ENCODE data around the gene ATP5PD.

ATP5PD gene

DNA sequence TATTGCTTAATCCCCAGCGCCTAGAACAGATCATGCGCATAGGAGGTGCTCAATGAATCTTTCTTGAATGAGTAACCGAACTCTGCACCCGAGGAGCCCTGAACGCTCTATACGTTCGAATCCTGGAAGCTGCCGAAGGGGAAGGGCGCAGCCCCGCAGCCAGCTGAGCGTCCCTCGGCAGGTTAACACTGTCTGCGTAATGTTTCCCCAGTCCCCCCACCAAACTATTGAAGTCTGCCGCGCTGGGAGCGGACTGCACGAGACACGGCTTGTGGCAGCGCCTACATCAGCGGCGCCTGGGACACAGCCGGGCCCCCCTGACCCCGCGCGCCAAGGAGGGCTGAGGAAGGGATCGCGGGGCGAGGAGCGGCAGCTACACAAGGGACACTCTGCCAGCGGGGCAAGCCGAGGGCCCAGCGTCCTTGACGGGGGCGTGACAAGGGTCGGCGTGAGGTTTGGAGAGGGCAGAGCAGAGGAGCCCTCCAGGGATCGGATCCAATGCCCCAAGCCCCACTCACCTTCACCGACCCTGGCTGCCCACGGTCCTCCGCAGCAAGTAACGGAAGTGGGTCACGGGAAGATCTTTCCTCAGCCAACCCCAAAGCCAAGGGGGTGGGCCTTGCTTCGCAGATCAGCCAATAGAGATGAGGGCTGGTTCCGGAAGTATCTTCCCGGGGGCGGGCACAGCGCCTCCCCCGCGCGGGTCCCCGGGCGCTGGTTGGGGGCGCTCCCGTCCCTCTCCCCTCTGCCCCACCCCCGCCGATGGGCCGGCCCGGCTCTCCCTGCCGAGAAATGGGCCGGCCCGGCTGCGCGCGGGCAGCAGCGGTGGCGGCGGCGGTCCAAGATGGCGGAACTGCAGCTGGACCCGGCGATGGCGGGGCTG is at the start of gene ATP5PD, which contains the start of gene KCTD2:
Gene ATP5PD, minus strand, starts transcription at position 563 of the 883 bp plus-strand sequence. CDS start 4,319 bp downstream, outside the sequence.
Gene KCTD2, plus strand, starts transcription at position 819 of the 883 bp plus-strand sequence. Its CDS starts 26 bp downstream, at position 845.
- peaks cover 12% of the 10 kb centered on the region for H3K4me1 ChIP-seq (ENCODE audit: control insufficient read depth, insufficient read depth, low read length)
- H3K4me3 ChIP-seq (ENCODE audit: low read length in 2 of 2), result peak within 1 kb of the TSS; percentile 92 to 99
- H3K9me3 ChIP-seq (ENCODE audit: control insufficient read depth in 2 of 2, low read length in 2 of 2), result no peaks in the 10 kb centered on the region
- peak within 1 kb of the TSS; percentile 97 for H3K27ac ChIP-seq (ENCODE audit: low read length)
- no peaks in the 10 kb centered on the region for H3K27me3 ChIP-seq (ENCODE audit: control insufficient read depth in 1 of 2, insufficient read depth in 2 of 2, low read length in 2 of 2)
- peak within 1 kb of the TSS; percentile 88 to 97 for H3K9ac ChIP-seq (ENCODE audit: low read length in 2 of 2)
- H3K36me3 ChIP-seq (ENCODE audit: control insufficient read depth in 2 of 2, insufficient read depth in 2 of 2, low read length in 2 of 2), result peaks cover 8 to 13% of the 10 kb centered on the region in 2 donors

DNA sequence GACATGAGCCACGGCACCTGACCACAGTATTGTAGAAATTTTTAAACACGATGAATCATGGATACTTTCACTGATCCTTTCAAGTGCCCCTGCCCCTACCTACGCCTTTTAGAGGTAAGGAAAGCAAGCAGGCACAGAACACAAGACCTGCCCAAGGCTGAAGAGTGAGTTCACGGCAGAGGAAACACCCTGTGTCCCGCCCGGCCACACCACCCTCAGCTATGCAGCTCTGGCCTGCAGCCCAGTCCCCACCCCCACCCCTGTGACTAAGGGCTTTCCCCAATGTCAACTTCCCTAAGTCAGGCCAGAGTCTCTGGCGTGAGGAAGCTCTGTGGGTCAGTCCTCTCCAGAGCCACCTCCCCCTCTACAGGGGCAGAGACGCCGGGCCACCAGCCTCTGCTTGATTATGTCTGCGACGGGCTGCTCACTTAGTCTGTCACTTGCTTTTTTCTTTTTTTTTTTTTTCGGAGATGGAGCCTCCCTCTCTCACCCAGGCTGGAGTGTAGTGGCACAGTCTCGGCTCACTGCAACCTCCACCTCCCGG is 49.4 kb upstream of the ATP5PD start:
- no peak overlapping the region for H3K9ac ChIP-seq (ENCODE audit: low read length in 2 of 2)
- no peaks in the 10 kb centered on the region for H3K36me3 ChIP-seq (ENCODE audit: control insufficient read depth in 2 of 2, insufficient read depth in 2 of 2, low read length in 2 of 2)
- H3K9me3 ChIP-seq (ENCODE audit: control insufficient read depth in 2 of 2, low read length in 2 of 2), result no peaks in the 10 kb centered on the region
- no peak overlapping the region for H3K27ac ChIP-seq (ENCODE audit: low read length)
- no peaks in the 10 kb centered on the region for H3K27me3 ChIP-seq (ENCODE audit: control insufficient read depth in 1 of 2, insufficient read depth in 2 of 2, low read length in 2 of 2)
- peaks cover 2% of the 10 kb centered on the region for H3K4me1 ChIP-seq (ENCODE audit: control insufficient read depth, insufficient read depth, low read length)
- H3K4me3 ChIP-seq (ENCODE audit: low read length in 2 of 2), result no peak overlapping the region

- H3K4me3 ChIP-seq (ENCODE audit: low read length in 2 of 2), result no peak overlapping the region
- no peaks in the 10 kb centered on the region for H3K27me3 ChIP-seq (ENCODE audit: control insufficient read depth in 1 of 2, insufficient read depth in 2 of 2, low read length in 2 of 2)
- H3K27ac ChIP-seq (ENCODE audit: low read length), result no peak overlapping the region
- no peaks in the 10 kb centered on the region for H3K36me3 ChIP-seq (ENCODE audit: control insufficient read depth in 2 of 2, insufficient read depth in 2 of 2, low read length in 2 of 2)
- H3K4me1 ChIP-seq (ENCODE audit: control insufficient read depth, insufficient read depth, low read length), result peaks cover 3% of the 10 kb centered on the region
- H3K9me3 ChIP-seq (ENCODE audit: control insufficient read depth in 2 of 2, low read length in 2 of 2), result no peaks in the 10 kb centered on the region
- H3K9ac ChIP-seq (ENCODE audit: low read length in 2 of 2), result no peak overlapping the region
Observed at GRCh38 chr17:75094871-75095399, 48.2 kb upstream of the ATP5PD start.

DNA sequence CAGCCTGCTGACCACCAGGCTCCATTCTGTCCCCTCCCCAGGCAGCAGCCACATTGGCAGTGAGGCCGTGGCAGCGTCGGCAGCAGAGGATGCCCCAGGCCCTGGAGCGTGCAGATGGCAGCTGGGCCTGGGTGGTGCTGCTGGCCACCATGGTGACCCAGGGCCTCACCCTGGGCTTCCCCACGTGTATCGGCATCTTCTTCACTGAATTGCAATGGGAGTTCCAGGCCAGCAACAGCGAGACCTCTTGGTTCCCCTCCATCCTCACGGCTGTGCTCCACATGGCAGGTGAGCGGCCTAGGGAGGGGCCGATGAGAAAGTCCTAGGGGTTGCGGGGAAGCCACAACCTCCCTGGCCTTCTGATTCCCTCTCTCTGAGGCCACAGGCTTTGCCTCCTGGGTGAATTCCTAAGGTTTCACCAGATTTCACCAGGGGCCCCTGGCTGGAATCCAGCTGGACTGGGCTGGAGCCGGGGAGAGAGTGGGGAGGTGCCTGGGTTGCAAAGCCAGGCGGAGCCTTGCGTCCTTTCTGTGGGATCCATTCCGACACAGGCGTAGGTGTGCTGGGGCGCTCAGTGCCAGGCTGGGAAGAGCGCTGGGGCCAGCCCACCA is 46.9 kb upstream of the ATP5PD start:
- H3K27ac ChIP-seq (ENCODE audit: low read length), result no peak overlapping the region
- peaks cover 0 to 3% of the 10 kb centered on the region in 2 donors for H3K27me3 ChIP-seq (ENCODE audit: control insufficient read depth in 1 of 2, insufficient read depth in 2 of 2, low read length in 2 of 2)
- no peaks in the 10 kb centered on the region for H3K36me3 ChIP-seq (ENCODE audit: control insufficient read depth in 2 of 2, insufficient read depth in 2 of 2, low read length in 2 of 2)
- H3K9me3 ChIP-seq (ENCODE audit: control insufficient read depth in 2 of 2, low read length in 2 of 2), result no peaks in the 10 kb centered on the region
- peaks cover 6% of the 10 kb centered on the region for H3K4me1 ChIP-seq (ENCODE audit: control insufficient read depth, insufficient read depth, low read length)
- no peak overlapping the region for H3K4me3 ChIP-seq (ENCODE audit: low read length in 2 of 2)
- no peak overlapping the region for H3K9ac ChIP-seq (ENCODE audit: low read length in 2 of 2)

GRCh38 chr17:75091855-75092327 is 45.1 kb upstream of the ATP5PD start:
- H3K4me1 ChIP-seq (ENCODE audit: control insufficient read depth, insufficient read depth, low read length), result peaks cover 20% of the 10 kb centered on the region
- H3K9ac ChIP-seq (ENCODE audit: low read length in 2 of 2), result no peak overlapping the region

GRCh38 chr17:75090871-75091854 is 44.4 kb upstream of the ATP5PD start:
- Histone ChIP-seq H3K36me3 (ENCODE audit: control insufficient read depth in 2 of 2, insufficient read depth in 2 of 2, low read length in 2 of 2) (no peaks in the 10 kb centered on the region), H3K9me3 (ENCODE audit: control insufficient read depth in 2 of 2, low read length in 2 of 2) (no peaks in the 10 kb centered on the region), H3K4me1 (ENCODE audit: control insufficient read depth, insufficient read depth, low read length) (peaks cover 20% of the 10 kb centered on the region), H3K9ac (ENCODE audit: low read length in 2 of 2) (peak overlapping the region in 1 of 2 donors; percentile 21), H3K4me3 (ENCODE audit: low read length in 2 of 2) (no peak overlapping the region), H3K27ac (ENCODE audit: low read length) (no peak overlapping the region), H3K27me3 (ENCODE audit: control insufficient read depth in 1 of 2, insufficient read depth in 2 of 2, low read length in 2 of 2) (peaks cover 9 to 10% of the 10 kb centered on the region in 2 donors)

More at GRCh38 chr17:75091855-75092327, 45.1 kb upstream of the ATP5PD start:
- Histone ChIP-seq H3K36me3 (ENCODE audit: control insufficient read depth in 2 of 2, insufficient read depth in 2 of 2, low read length in 2 of 2) (no peaks in the 10 kb centered on the region), H3K9me3 (ENCODE audit: control insufficient read depth in 2 of 2, low read length in 2 of 2) (no peaks in the 10 kb centered on the region), H3K27me3 (ENCODE audit: control insufficient read depth in 1 of 2, insufficient read depth in 2 of 2, low read length in 2 of 2) (peaks cover 8 to 9% of the 10 kb centered on the region in 2 donors), H3K27ac (ENCODE audit: low read length) (no peak overlapping the region), H3K4me3 (ENCODE audit: low read length in 2 of 2) (no peak overlapping the region)

GRCh38 chr17:75088465-75089417 is 42.0 kb upstream of the ATP5PD start:
- no peak overlapping the region for H3K27ac ChIP-seq (ENCODE audit: low read length)
- no peaks in the 10 kb centered on the region for H3K9me3 ChIP-seq (ENCODE audit: control insufficient read depth in 2 of 2, low read length in 2 of 2)
- H3K4me1 ChIP-seq (ENCODE audit: control insufficient read depth, insufficient read depth, low read length), result peaks cover 20% of the 10 kb centered on the region
- peaks cover 9 to 10% of the 10 kb centered on the region in 2 donors for H3K27me3 ChIP-seq (ENCODE audit: control insufficient read depth in 1 of 2, insufficient read depth in 2 of 2, low read length in 2 of 2)
- peak overlapping the region; percentile 25 to 65 for H3K4me3 ChIP-seq (ENCODE audit: low read length in 2 of 2)
- no peaks in the 10 kb centered on the region for H3K36me3 ChIP-seq (ENCODE audit: control insufficient read depth in 2 of 2, insufficient read depth in 2 of 2, low read length in 2 of 2)
- H3K9ac ChIP-seq (ENCODE audit: low read length in 2 of 2), result peak overlapping the region in 1 of 2 donors; percentile 22

DNA sequence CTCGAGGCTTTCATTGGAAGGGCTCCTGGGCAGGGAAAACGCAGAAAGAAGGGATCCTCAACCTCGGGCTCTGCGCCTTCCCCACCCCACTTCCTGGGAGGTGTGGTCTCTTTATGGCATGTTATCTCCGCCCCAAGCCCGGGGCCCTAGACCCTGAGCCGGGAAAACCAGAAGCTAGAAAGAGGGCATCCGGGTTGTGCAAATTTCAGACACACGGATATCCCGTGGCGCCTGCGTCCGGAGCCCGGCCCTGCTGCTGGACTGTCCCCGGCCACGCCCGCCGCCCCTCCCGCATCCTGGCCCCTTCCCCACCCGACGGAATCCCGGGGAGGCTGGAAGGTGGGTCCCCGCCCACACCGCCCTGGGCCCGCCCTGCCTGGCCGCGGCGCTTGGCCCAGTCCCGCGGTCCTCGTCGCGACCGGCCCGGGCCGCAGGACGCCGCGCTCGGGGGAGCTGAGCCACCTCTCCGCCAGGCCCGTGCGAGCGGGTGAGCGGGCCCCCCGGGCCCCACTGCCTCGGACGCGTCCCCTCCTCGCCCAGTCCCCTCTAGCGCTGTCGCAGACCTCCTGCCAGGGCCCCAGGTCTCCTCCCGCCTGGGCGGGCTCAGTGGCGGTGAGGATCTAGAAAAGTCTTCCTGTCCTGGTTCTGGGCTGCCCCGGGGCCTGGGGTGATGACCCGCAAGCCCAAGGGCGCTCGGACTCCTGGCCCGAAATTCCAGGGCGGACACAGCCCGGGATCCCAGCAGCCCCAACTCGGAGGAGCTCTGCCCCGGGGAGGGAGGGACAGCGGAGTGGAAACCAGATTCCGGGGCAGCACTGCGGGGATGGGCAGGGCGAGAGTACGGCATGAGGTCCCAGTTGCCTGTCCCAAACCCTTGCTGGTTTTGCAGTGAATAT is 41.0 kb upstream of the ATP5PD start, which contains the start of gene SLC16A5:
Gene SLC16A5, plus strand, starts transcription at position 397 of the 896 bp plus-strand sequence. CDS start 5,683 bp downstream, outside the sequence.
- Histone ChIP-seq H3K36me3 (ENCODE audit: control insufficient read depth in 2 of 2, insufficient read depth in 2 of 2, low read length in 2 of 2) (no peaks in the 10 kb centered on the region), H3K4me3 (ENCODE audit: low read length in 2 of 2) (peak within 1 kb of the TSS; percentile 25 to 65), H3K27me3 (ENCODE audit: control insufficient read depth in 1 of 2, insufficient read depth in 2 of 2, low read length in 2 of 2) (peaks cover 9 to 10% of the 10 kb centered on the region in 2 donors), H3K4me1 (ENCODE audit: control insufficient read depth, insufficient read depth, low read length) (peaks cover 20% of the 10 kb centered on the region), H3K9ac (ENCODE audit: low read length in 2 of 2) (peak within 1 kb of the TSS; percentile 22 to 60), H3K27ac (ENCODE audit: low read length) (peak within 1 kb of the TSS; percentile 31), H3K9me3 (ENCODE audit: control insufficient read depth in 2 of 2, low read length in 2 of 2) (no peaks in the 10 kb centered on the region)
